ENCODE data around the gene SRM.

GRCh38 chr1:11058026-11058425 lies 1.8 kb downstream of the SRM start:
- TF ChIP-seq ZBTB7A (IDR thresholded peaks at IDR 0.05; ENCODE audit: low read depth) (no peak), REST (IDR thresholded peaks at IDR 0.05; ENCODE audit: low read depth) (no peak), EP300 (IDR thresholded peaks at IDR 0.05; ENCODE audit: borderline replicate concordance) (no peak), RAD21 (IDR thresholded peaks at IDR 0.05; ENCODE audit: low read depth) (no peak), MAX (IDR thresholded peaks at IDR 0.05) (no peak), USF1 (IDR thresholded peaks at IDR 0.05) (no peak), YY1 (IDR thresholded peaks at IDR 0.05; ENCODE audit: low read depth) (no peak), CREB1 (IDR thresholded peaks at IDR 0.05; ENCODE audit: low read depth) (no peak), TAF1 (IDR thresholded peaks at IDR 0.05; ENCODE audit: low read depth) (no peak), TEAD4 (IDR thresholded peaks at IDR 0.05) (no peak), CEBPB (IDR thresholded peaks at IDR 0.05) (no peak), FOXM1 (IDR thresholded peaks at IDR 0.05; ENCODE audit: borderline replicate concordance, low read depth) (no peak)

Data from Ishikawa (cell line).